ENCODE measurements around the gene MEPE. TPM values are rescaled to one million over a fixed set of nuclear protein-coding genes. Genes with fewer than 3 reads are reported as not detected.

The MEPE gene
- total and polyA plus RNA-seq, 4 donors, result 0.02 TPM; not detected in 3

DNA sequence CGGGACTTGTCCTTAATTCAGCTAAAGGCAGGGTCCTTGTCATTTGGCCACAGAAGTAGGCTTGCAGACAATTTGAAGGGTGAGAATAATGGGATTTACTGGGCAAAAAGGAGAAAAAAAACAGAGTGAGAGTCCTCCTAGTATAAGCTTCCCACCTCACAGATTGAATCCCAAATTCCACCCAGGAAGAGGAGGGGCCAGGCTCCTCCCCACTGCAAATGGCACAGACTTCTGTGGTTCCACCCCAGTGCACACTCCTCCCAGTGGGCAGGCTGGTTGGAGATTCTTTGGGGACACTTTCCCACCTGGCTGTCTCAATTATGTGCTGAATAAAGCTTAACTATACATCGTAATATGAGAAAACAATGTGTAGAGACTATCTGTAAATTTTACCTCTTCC is 31.6 kb downstream of the MEPE start:
- Histone ChIP-seq H3K36me3 (ENCODE audit: control insufficient read depth in 4 of 4, insufficient read depth in 4 of 4, low read length in 4 of 4) (no peaks in the 10 kb centered on the region), H3K4me1 (ENCODE audit: control insufficient read depth in 5 of 5, insufficient read depth in 5 of 5, low read length in 5 of 5) (peaks cover 0 to 4% (median 0%) of the 10 kb centered on the region in 5 donors), H3K4me3 (no peak overlapping the region), H3K27ac (ENCODE audit: low read depth in 1 of 2, low read length in 1 of 2) (no peak overlapping the region), H3K9ac (ENCODE audit: insufficient read depth in 1 of 2, low read length in 2 of 2) (no peak overlapping the region), H3K9me3 (ENCODE audit: control insufficient read depth in 4 of 4, insufficient read depth in 3 of 4, low read length in 3 of 4) (no peaks in the 10 kb centered on the region), H3K27me3 (ENCODE audit: control insufficient read depth in 3 of 3, insufficient read depth in 3 of 3, low read length in 2 of 3) (no peaks in the 10 kb centered on the region)
- DNase-seq, result no peak
- ATAC-seq (ENCODE audit: insufficient read depth, low FRiP score), result no peak
- 97 to 99% methylated on average over 2 of the region's 2 CpGs for WGBS, 2 donors
- TF ChIP-seq, protein P1, sequence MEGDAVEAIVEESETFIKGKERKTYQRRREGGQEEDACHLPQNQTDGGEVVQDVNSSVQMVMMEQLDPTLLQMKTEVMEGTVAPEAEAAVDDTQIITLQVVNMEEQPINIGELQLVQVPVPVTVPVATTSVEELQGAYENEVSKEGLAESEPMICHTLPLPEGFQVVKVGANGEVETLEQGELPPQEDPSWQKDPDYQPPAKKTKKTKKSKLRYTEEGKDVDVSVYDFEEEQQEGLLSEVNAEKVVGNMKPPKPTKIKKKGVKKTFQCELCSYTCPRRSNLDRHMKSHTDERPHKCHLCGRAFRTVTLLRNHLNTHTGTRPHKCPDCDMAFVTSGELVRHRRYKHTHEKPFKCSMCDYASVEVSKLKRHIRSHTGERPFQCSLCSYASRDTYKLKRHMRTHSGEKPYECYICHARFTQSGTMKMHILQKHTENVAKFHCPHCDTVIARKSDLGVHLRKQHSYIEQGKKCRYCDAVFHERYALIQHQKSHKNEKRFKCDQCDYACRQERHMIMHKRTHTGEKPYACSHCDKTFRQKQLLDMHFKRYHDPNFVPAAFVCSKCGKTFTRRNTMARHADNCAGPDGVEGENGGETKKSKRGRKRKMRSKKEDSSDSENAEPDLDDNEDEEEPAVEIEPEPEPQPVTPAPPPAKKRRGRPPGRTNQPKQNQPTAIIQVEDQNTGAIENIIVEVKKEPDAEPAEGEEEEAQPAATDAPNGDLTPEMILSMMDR (IDR thresholded peaks at IDR 0.05; ENCODE audit: control extremely low read depth, extremely low read depth), result no peak

DNA sequence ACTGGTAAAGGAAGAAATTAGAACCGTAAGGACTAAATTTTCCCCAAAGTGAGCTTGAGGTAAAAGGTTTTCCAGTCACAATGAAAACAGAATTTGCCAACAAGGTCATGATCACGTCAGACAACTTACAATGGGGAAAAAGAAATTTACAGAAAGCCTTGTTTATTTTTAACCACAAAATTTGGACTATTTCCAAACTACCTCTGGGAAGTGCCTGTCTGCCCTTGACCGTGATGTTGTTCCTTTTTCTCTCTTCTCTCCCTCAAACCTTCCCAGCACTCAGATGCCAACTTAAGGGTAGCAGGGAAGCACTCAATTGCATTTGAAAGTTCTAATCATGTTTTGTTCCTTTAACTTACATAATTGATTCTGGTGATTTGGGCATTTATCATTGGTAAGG is 32.5 kb downstream of the MEPE start:
- no peak overlapping the region for H3K27ac ChIP-seq (ENCODE audit: low read depth in 1 of 2, low read length in 1 of 2)
- no peak for ATAC-seq (ENCODE audit: insufficient read depth, low FRiP score)

DNA sequence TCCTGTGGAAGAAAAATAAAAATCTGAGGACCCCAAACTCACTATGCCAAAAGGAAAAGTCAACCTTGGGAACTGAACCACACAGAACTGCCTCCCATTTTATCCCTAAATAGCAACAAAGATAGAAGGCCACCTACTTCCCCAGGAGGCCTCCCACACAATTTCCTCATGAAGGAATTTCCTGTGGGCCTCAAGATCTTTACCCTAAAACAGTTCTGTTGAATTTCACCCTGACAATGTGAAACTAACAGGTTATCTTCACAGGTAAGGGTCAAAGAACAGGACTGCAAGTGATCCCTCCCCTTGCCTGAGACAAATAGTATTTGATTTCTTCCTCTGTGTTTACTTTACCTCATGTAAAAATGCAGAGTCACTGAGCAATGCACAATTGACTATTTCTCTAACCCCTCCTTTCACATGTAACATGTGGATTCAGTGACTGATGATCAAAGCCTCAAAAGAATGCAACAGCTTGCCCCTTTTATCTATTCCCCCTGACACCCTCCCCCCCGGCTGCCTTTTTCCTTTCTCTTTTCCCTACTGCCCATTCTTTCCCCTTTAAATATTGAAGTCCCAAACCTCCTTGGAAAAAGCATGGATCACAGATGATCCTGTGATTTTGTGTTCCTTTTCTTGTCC is 33.3 kb downstream of the MEPE start:
- no peak for ATAC-seq (ENCODE audit: insufficient read depth, low FRiP score)
- no peaks in the 10 kb centered on the region for H3K27me3 ChIP-seq (ENCODE audit: control insufficient read depth in 3 of 3, insufficient read depth in 3 of 3, low read length in 2 of 3)
- no peaks in the 10 kb centered on the region for H3K36me3 ChIP-seq (ENCODE audit: control insufficient read depth in 4 of 4, insufficient read depth in 4 of 4, low read length in 4 of 4)
- no peaks in the 10 kb centered on the region for H3K9me3 ChIP-seq (ENCODE audit: control insufficient read depth in 4 of 4, insufficient read depth in 3 of 4, low read length in 3 of 4)
- DNase-seq, result no peak
- H3K4me1 ChIP-seq (ENCODE audit: control insufficient read depth in 5 of 5, insufficient read depth in 5 of 5, low read length in 5 of 5), result peaks cover 0 to 4% (median 0%) of the 10 kb centered on the region in 5 donors
- TF ChIP-seq, protein P1 (IDR thresholded peaks at IDR 0.05; ENCODE audit: control extremely low read depth, extremely low read depth), result no peak
- H3K27ac ChIP-seq (ENCODE audit: low read depth in 1 of 2, low read length in 1 of 2), result no peak overlapping the region
- 64 to 95% methylated on average over 1 of the region's 1 CpG for WGBS, 2 donors
- no peak overlapping the region for H3K9ac ChIP-seq (ENCODE audit: insufficient read depth in 1 of 2, low read length in 2 of 2)
- no peak overlapping the region for H3K4me3 ChIP-seq

More for the DNA sequence above, 32.5 kb downstream of the MEPE start:
- H3K9ac ChIP-seq (ENCODE audit: insufficient read depth in 1 of 2, low read length in 2 of 2), result no peak overlapping the region
- no peak for DNase-seq
- TF ChIP-seq, protein P1 (IDR thresholded peaks at IDR 0.05; ENCODE audit: control extremely low read depth, extremely low read depth), result no peak
- WGBS, 2 donors, result 25 to 31% methylated on average over 3 of the region's 3 CpGs
- no peaks in the 10 kb centered on the region for H3K27me3 ChIP-seq (ENCODE audit: control insufficient read depth in 3 of 3, insufficient read depth in 3 of 3, low read length in 2 of 3)
- H3K4me3 ChIP-seq, result no peak overlapping the region
- H3K9me3 ChIP-seq (ENCODE audit: control insufficient read depth in 4 of 4, insufficient read depth in 3 of 4, low read length in 3 of 4), result no peaks in the 10 kb centered on the region
- H3K36me3 ChIP-seq (ENCODE audit: control insufficient read depth in 4 of 4, insufficient read depth in 4 of 4, low read length in 4 of 4), result no peaks in the 10 kb centered on the region
- peaks cover 0 to 4% (median 0%) of the 10 kb centered on the region in 5 donors for H3K4me1 ChIP-seq (ENCODE audit: control insufficient read depth in 5 of 5, insufficient read depth in 5 of 5, low read length in 5 of 5)

DNA sequence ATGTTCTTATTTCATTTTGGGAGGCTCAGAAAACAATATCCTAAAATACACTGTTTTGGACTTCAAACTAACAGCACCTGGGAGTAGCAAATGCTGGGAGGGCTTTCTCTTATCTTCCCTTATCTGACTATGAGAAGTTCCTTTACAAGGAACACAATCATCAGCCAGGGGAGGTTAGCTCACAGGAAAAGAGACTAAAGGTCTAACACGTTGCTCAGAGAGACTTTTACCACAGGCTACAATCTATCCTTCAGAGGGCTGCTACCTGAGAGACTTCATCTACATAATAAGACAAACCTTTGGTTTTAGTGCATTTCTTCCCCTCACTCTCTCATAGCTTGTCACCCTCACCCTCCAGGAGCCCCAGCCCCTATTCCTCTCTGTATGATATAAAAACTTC is 35.8 kb downstream of the MEPE start:
- no peaks in the 10 kb centered on the region for H3K9me3 ChIP-seq (ENCODE audit: control insufficient read depth in 4 of 4, insufficient read depth in 3 of 4, low read length in 3 of 4)
- H3K4me3 ChIP-seq, result no peak overlapping the region
- 14 to 44% methylated on average over 1 of the region's 1 CpG for WGBS, 2 donors
- H3K9ac ChIP-seq (ENCODE audit: insufficient read depth in 1 of 2, low read length in 2 of 2), result no peak overlapping the region
- H3K27ac ChIP-seq (ENCODE audit: low read depth in 1 of 2, low read length in 1 of 2), result no peak overlapping the region
- ATAC-seq (ENCODE audit: insufficient read depth, low FRiP score) (no peak), DNase-seq (no peak)
- TF ChIP-seq, protein P1 (IDR thresholded peaks at IDR 0.05; ENCODE audit: control extremely low read depth, extremely low read depth), result no peak
- no peaks in the 10 kb centered on the region for H3K27me3 ChIP-seq (ENCODE audit: control insufficient read depth in 3 of 3, insufficient read depth in 3 of 3, low read length in 2 of 3)
- peaks cover 0 to 4% (median 0%) of the 10 kb centered on the region in 5 donors for H3K4me1 ChIP-seq (ENCODE audit: control insufficient read depth in 5 of 5, insufficient read depth in 5 of 5, low read length in 5 of 5)
- H3K36me3 ChIP-seq (ENCODE audit: control insufficient read depth in 4 of 4, insufficient read depth in 4 of 4, low read length in 4 of 4), result no peaks in the 10 kb centered on the region

All from lung (tissue), 12 donors.